DND-41 (cell line): Measurements from ENCODE around the gene UBA7.

ENCODE experiments used
- CTCF ChIP-seq: IDR thresholded peaks from 2 replicates; pipeline ENCODE4 v1.5.1; 2012; ENCODE audit warnings: borderline replicate concordance, low read length, moderate library complexity, mild to moderate bottlenecking; ENCODE audit not compliant: poor library complexity, severe bottlenecking; ENCODE audit errors: extremely low read depth
- EZH2 ChIP-seq: IDR thresholded peaks from 3 replicates; pipeline ENCODE4 v1.6.1; 2012; ENCODE audit warnings: borderline replicate concordance, low read depth, mild to moderate bottlenecking, moderate library complexity, low read length, inconsistent platforms; ENCODE audit not compliant: severe bottlenecking

- TF ChIP-seq CTCF (no peak), EZH2 (no peak)
Measured at GRCh38 chr3:49787182-49787464, 26.6 kb downstream of the UBA7 start.
